ENCODE results near the gene HMSD.
A peak's percentile ranks its signal among the peaks of the same experiment; 100 is the strongest.

The HMSD gene

DNA sequence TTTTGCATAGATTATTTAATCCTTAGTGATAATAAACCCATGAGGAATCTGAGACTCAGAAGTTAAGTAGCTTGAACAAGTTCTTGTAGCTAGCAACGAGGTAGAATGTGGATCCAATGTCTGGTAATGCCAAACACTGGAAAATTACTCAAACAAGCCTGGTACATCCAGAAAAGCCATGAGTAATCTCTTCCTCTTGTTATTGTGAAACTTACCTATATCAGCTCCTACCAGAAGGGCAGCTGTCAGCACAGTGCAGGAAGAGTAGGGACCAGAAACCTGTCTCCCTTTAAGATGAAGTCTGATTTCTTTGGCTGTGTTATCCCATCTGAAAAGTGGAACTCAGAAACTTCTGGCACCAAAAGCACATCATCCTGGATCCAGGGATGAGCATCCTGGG lies 13.0 kb downstream of the HMSD start:
- H3K27ac ChIP-seq (ENCODE audit: low read depth, low read length) = no peak overlapping the region
- no peaks in the 10 kb centered on the region for H3K4me1 ChIP-seq (ENCODE audit: control insufficient read depth, insufficient read depth, low read length)
- H3K4me3 ChIP-seq (ENCODE audit: low read length) = no peak overlapping the region

DNA sequence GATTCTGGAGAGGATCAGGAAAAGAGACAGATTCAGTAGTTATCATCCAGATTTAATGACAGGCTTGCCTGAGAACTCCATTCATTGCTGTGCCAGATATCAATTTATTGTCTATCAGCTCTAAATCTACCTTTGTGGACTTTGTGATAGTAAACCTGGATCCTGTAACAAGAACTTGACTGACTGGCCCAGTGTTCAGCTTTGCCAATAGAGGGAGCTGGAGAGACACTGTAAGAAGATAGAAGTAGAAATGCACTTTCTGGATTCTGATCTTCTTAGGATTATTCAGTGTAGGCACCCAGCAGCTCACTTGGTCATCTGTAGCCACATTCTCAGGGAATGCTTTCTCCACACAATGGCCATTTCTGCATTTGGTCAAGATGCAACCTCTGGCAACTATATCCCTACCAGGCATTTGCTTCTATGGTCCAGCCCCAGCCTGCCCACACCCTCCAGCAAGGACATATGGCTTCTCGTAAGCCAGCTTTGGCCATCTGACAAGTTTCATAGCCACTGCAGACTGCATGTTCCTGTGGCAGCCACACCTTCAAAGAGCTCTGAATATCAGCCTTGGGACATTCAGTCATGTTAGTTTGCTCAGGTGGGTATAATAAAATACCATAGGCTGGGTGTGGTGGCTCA lies 14.6 kb downstream of the HMSD start:
- H3K9ac ChIP-seq (ENCODE audit: low read length) = no peak overlapping the region
- no peaks in the 10 kb centered on the region for H3K4me1 ChIP-seq (ENCODE audit: control insufficient read depth, insufficient read depth, low read length)
- no peak overlapping the region for H3K27ac ChIP-seq (ENCODE audit: low read depth, low read length)
- H3K36me3 ChIP-seq (ENCODE audit: control insufficient read depth, insufficient read depth, low read length) = no peaks in the 10 kb centered on the region
- no peak overlapping the region for H3K4me3 ChIP-seq (ENCODE audit: low read length)
- no peaks in the 10 kb centered on the region for H3K27me3 ChIP-seq (ENCODE audit: control insufficient read depth, insufficient read depth, low read length)

More for the DNA sequence above, 13.0 kb downstream of the HMSD start:
- Histone ChIP-seq H3K9ac (ENCODE audit: low read length) (no peak overlapping the region), H3K27me3 (ENCODE audit: control insufficient read depth, insufficient read depth, low read length) (no peaks in the 10 kb centered on the region), H3K36me3 (ENCODE audit: control insufficient read depth, insufficient read depth, low read length) (no peaks in the 10 kb centered on the region)

DNA sequence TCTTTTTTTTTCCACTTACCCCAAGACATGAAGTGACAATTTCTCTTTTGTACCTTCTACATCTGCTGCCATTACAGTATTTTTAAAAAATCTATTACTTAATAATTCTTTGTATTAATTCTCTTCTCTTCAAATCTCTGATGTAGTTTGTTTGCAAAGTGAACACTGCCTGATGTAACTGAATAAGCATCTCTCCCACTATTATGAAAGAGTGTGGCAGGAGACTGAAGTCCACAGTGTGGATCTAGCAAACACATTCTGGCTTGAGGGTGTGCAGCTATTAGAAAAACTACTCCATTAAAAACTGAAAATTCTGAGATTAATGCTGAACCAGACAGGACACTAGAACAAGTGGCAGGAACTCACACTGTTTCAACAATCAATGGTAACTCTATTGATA lies 15.8 kb downstream of the HMSD start:
- H3K9ac ChIP-seq (ENCODE audit: low read length) = no peak overlapping the region
- H3K36me3 ChIP-seq (ENCODE audit: control insufficient read depth, insufficient read depth, low read length) = no peaks in the 10 kb centered on the region
- H3K27me3 ChIP-seq (ENCODE audit: control insufficient read depth, insufficient read depth, low read length) = no peaks in the 10 kb centered on the region
- H3K4me3 ChIP-seq (ENCODE audit: low read length) = no peak overlapping the region
- no peaks in the 10 kb centered on the region for H3K4me1 ChIP-seq (ENCODE audit: control insufficient read depth, insufficient read depth, low read length)
- no peak overlapping the region for H3K27ac ChIP-seq (ENCODE audit: low read depth, low read length)

DNA sequence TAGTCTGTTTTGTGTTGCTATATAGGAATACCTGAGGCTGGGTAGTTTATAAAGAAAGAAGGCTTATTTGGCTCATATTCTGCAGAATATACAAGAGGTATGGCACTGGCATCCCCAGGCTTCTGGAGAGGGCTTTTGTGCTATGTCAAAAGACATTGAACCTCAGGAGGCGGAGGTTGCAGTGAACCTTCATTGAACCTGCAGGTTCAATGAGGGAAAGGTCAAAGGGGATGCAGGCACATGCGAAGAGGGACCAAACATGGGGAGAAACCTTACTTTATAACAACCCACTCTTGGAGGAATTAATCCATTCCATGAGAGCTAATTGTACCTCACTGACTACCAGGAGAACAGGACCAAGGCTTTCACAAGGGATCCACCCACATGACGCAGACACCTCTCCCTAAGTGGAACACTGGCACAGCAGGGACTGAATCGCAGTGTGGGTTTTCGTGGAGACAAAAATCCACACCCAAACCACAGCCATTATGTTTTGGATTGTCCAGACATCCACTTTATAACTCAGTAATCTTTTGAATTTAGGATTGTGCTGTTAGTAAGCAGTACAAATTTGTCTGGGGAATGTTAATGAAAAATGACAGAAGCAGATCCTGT lies 16.7 kb downstream of the HMSD start:
- H3K4me3 ChIP-seq (ENCODE audit: low read length) = no peak overlapping the region
- H3K4me1 ChIP-seq (ENCODE audit: control insufficient read depth, insufficient read depth, low read length) = no peaks in the 10 kb centered on the region
- H3K9ac ChIP-seq (ENCODE audit: low read length) = no peak overlapping the region
- no peaks in the 10 kb centered on the region for H3K36me3 ChIP-seq (ENCODE audit: control insufficient read depth, insufficient read depth, low read length)
- no peaks in the 10 kb centered on the region for H3K27me3 ChIP-seq (ENCODE audit: control insufficient read depth, insufficient read depth, low read length)
- no peak overlapping the region for H3K27ac ChIP-seq (ENCODE audit: low read depth, low read length)

DNA sequence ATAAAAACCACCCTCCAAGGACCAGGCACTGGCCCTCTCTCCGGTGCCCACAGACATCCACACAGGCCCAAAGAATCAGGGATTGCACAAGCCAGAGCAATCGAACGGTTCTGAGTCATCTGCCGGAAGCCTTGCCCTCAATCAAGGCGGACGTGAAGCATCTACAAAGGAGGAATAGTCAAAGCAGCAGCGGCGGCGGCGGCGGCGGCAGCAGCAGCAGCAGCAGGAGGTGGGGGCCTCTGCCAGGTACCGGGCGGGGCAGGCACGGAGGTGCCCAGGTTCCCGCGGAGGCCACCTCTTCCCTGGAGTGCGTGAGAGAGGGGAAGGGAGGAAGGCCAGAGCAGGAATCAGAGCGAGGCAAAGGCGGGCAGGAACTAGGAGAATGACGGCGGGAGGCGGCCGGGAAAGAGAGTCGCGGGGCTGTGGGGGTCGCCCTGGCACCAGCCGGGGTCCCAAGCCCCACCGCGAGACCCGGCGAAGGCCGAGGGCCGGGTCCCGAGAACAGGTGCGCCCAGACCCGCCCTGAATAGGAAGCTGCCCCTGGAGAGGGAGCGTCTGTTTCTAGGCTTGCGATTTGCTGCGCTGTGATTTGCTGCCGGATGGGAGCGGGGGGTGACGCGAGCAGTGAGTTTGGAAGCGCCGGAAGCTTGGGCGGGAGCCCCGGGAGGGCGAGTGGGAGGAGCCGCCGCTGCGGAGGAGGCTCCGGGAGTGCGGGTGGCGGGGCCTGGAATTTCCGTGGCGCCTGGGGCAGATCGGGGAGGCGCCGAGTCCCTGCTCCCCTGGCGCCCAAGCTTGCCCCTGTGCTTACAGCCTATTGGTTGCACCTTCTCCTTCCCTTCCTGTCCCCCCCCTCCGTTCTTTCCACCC lies 21.1 kb downstream of the HMSD start, which contains the start of gene SERPINB8:
SERPINB8 (plus strand) TSS at position 140 of the 867 bp plus-strand sequence. CDS start 8,228 bp downstream, outside the sequence.
- H3K4me1 ChIP-seq (ENCODE audit: control insufficient read depth, insufficient read depth, low read length) = no peaks in the 10 kb centered on the region
- H3K27me3 ChIP-seq (ENCODE audit: control insufficient read depth, insufficient read depth, low read length) = no peaks in the 10 kb centered on the region
- H3K9ac ChIP-seq (ENCODE audit: low read length) = peak within 1 kb of the TSS; percentile 82
- H3K27ac ChIP-seq (ENCODE audit: low read depth, low read length) = peak within 1 kb of the TSS; percentile 92
- H3K36me3 ChIP-seq (ENCODE audit: control insufficient read depth, insufficient read depth, low read length) = no peaks in the 10 kb centered on the region
- peak within 1 kb of the TSS; percentile 87 for H3K4me3 ChIP-seq (ENCODE audit: low read length)

DNA sequence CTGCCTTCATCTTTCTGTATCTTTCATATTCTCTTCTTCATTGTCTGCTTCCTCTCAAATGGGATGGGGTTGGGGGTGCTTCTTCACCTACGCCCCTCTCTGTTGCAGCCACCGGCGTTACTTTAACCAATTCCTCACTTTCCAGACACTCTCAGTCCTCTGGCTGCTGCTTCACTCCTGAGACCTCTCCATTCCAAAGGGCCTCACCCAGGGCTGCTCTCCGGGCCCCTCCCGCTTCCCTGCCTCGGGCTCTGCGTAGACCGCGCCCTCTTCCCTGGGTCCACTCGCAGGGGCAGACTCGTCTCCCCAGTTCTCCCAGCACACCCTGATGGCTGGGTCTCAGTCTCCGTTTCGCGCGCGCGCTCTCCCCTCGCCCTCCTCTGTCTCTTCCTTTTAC lies 21.7 kb downstream of the HMSD start:
- H3K4me1 ChIP-seq (ENCODE audit: control insufficient read depth, insufficient read depth, low read length) = no peaks in the 10 kb centered on the region
- peak overlapping the region; percentile 92 for H3K27ac ChIP-seq (ENCODE audit: low read depth, low read length)
- H3K27me3 ChIP-seq (ENCODE audit: control insufficient read depth, insufficient read depth, low read length) = no peaks in the 10 kb centered on the region
- no peaks in the 10 kb centered on the region for H3K36me3 ChIP-seq (ENCODE audit: control insufficient read depth, insufficient read depth, low read length)
- H3K9ac ChIP-seq (ENCODE audit: low read length) = peak overlapping the region; percentile 67
- peak overlapping the region; percentile 87 for H3K4me3 ChIP-seq (ENCODE audit: low read length)

DNA sequence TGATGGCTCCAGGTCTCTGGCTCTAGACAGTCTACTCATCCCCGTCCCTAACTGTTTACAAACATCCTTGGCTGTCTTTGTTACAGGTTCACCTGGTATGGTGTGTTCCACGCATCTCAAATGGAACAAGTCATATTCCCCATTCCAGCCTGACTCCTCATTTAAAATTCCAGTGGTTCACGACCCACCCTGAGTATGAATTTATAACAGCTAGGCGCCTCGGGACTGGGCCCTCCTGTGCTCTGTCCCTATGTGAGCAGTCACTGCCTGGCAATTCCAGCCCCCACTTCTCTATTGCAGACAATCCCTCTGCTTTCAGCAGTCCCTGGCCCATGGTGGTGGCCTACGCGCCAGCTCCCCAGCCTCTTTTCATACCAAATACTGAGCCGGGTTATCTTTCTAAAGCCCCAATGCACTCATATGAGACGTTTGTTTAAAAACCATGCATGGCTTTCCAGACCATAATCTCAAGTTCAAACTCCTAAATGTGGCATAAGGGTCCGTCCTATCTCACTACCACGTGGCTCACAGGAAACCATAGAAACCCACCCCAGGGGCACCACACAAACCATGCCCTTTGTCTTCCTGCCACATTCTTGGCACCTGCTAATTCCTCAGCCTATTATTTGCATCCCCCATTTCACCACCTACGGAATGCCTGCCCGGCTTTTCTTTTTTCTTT lies 22.4 kb downstream of the HMSD start:
- H3K9ac ChIP-seq (ENCODE audit: low read length) = no peak overlapping the region
- no peaks in the 10 kb centered on the region for H3K4me1 ChIP-seq (ENCODE audit: control insufficient read depth, insufficient read depth, low read length)
- peak overlapping the region; percentile 87 for H3K4me3 ChIP-seq (ENCODE audit: low read length)
- peak overlapping the region; percentile 92 for H3K27ac ChIP-seq (ENCODE audit: low read depth, low read length)
- no peaks in the 10 kb centered on the region for H3K27me3 ChIP-seq (ENCODE audit: control insufficient read depth, insufficient read depth, low read length)
- H3K36me3 ChIP-seq (ENCODE audit: control insufficient read depth, insufficient read depth, low read length) = no peaks in the 10 kb centered on the region

DNA sequence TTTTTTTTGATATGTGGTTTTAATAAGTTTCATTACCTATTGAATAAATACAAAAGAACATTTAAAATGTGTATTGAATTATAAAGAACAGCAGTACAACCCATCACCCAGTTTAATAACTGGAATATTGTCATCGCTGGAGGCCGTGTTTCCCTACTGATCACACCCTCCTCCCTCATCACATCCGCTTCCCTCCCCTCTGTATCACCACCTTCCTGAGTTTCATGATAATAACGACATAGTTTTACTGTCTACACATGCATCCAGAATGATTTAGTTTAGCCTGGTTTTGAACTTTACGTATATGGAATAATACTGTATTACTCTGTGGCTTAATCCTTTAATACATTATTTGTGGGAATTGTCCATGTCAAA lies 22.9 kb downstream of the HMSD start:
- Histone ChIP-seq H3K27ac (ENCODE audit: low read depth, low read length) (no peak overlapping the region), H3K4me3 (ENCODE audit: low read length) (no peak overlapping the region), H3K36me3 (ENCODE audit: control insufficient read depth, insufficient read depth, low read length) (no peaks in the 10 kb centered on the region), H3K27me3 (ENCODE audit: control insufficient read depth, insufficient read depth, low read length) (no peaks in the 10 kb centered on the region), H3K4me1 (ENCODE audit: control insufficient read depth, insufficient read depth, low read length) (no peaks in the 10 kb centered on the region), H3K9ac (ENCODE audit: low read length) (no peak overlapping the region)

DNA sequence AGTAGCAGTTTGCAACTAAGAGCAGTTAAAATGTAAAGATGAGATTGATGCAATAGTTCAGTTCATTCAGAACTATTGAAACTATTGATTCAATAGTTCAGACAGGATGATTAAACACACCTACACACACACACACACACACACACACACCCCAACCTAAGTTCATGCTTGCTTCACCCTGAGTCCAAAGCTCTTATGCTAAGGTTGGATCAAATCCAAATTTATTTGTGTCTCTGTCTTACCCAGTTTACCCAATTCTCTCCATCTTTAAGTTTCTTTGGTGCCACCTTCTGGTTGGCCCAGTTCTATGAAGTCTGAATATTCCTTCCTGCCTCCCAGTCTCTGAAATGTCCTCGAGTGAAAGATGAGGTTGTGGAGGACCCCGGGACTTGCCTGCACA lies 25.9 kb downstream of the HMSD start:
- no peaks in the 10 kb centered on the region for H3K36me3 ChIP-seq (ENCODE audit: control insufficient read depth, insufficient read depth, low read length)
- no peak overlapping the region for H3K4me3 ChIP-seq (ENCODE audit: low read length)
- no peak overlapping the region for H3K9ac ChIP-seq (ENCODE audit: low read length)
- no peaks in the 10 kb centered on the region for H3K27me3 ChIP-seq (ENCODE audit: control insufficient read depth, insufficient read depth, low read length)
- H3K27ac ChIP-seq (ENCODE audit: low read depth, low read length) = no peak overlapping the region
- no peaks in the 10 kb centered on the region for H3K4me1 ChIP-seq (ENCODE audit: control insufficient read depth, insufficient read depth, low read length)

DNA sequence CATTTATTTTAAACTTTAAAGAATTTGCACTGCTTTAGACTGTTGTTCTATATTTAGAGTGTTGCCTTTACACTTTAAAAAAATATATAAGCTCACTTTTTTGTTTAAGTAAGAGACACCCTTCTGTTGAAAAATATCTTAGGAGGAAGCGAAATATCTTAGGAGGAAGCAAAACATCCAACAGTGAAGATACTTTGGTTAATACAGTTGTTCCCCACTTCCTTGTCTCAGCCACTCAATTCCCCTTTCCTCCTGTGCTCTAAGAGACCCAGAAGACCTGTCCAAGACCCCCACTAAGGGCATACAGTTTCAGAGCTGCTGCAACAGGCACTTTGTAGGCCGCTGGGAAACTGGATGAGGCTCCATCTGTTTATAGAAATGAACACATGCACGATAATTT lies 26.5 kb downstream of the HMSD start:
- Histone ChIP-seq H3K9ac (ENCODE audit: low read length) (no peak overlapping the region), H3K27me3 (ENCODE audit: control insufficient read depth, insufficient read depth, low read length) (no peaks in the 10 kb centered on the region), H3K4me3 (ENCODE audit: low read length) (no peak overlapping the region), H3K36me3 (ENCODE audit: control insufficient read depth, insufficient read depth, low read length) (no peaks in the 10 kb centered on the region), H3K4me1 (ENCODE audit: control insufficient read depth, insufficient read depth, low read length) (no peaks in the 10 kb centered on the region), H3K27ac (ENCODE audit: low read depth, low read length) (no peak overlapping the region)

DNA sequence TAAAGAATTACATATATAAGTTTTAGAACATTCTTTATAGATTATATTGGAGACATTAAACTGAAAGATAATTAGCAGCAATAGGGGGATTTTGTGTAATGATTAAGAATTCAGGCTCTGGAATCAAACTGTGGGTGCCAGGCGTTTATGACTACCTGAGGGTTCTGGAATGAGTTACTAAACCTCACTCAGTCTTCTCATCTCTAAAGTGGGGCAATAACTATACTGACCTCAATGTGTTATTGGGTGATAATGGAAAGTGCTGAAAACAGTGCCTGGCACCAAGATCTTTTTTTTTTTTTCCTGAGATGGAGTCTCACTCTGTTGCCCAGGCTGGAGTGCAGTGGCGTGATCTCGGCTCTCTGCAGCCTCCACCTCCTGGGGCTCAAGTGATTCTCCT lies 27.9 kb downstream of the HMSD start:
- no peak overlapping the region for H3K9ac ChIP-seq (ENCODE audit: low read length)
- no peak overlapping the region for H3K27ac ChIP-seq (ENCODE audit: low read depth, low read length)
- H3K27me3 ChIP-seq (ENCODE audit: control insufficient read depth, insufficient read depth, low read length) = no peaks in the 10 kb centered on the region
- no peaks in the 10 kb centered on the region for H3K36me3 ChIP-seq (ENCODE audit: control insufficient read depth, insufficient read depth, low read length)
- H3K4me1 ChIP-seq (ENCODE audit: control insufficient read depth, insufficient read depth, low read length) = no peaks in the 10 kb centered on the region
- no peak overlapping the region for H3K4me3 ChIP-seq (ENCODE audit: low read length)

DNA sequence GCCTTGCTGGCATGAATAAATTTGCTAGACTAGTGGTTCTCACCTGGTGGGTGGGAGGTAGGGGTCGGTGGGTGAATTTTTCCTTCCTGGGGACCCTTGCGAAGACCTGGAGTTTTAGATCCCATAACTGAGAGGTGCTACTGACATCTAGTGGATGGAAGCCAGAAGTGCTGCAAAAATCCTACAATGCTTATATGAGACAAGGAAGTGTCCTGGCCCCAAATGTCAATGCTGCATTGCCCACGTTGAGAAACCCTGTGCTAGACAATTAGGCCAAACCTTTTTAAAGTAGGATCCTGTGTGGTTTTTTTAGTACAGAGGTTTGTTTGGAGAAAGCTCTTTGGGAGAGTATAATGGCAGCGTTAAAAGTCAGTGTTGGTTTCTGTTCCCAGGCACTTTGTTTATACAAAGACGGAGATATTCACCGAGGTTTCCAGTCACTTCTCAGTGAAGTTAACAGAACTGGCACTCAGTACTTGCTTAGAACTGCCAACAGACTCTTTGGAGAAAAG lies 30.4 kb downstream of the HMSD start:
- Histone ChIP-seq H3K4me3 (ENCODE audit: low read length) (peak overlapping the region; percentile 44), H3K27ac (ENCODE audit: low read depth, low read length) (peak overlapping the region; percentile 60), H3K4me1 (ENCODE audit: control insufficient read depth, insufficient read depth, low read length) (no peaks in the 10 kb centered on the region), H3K27me3 (ENCODE audit: control insufficient read depth, insufficient read depth, low read length) (no peaks in the 10 kb centered on the region), H3K36me3 (ENCODE audit: control insufficient read depth, insufficient read depth, low read length) (no peaks in the 10 kb centered on the region), H3K9ac (ENCODE audit: low read length) (no peak overlapping the region)

All from rectal smooth muscle tissue (tissue), 1 donor.